Liver (tissue), 9 donors: ENCODE measurements around the gene WNT11. TPM values are rescaled to one million over a fixed set of nuclear protein-coding genes. Genes with fewer than 3 reads are reported as not detected.

Experiments used
- DNase-seq: peaks from one replicate; pipeline ENCODE4 v3.0.0-alpha.2; 2017; ENCODE audit warnings: low spot score
- H3K27ac ChIP-seq, 2 donors: one replicate each; pipeline ENCODE4 v1.7.0; 2013; ENCODE audit warnings: inconsistent platforms in 2 of 2, low read length in 2 of 2, control low read depth in 1 of 2, low read depth in 1 of 2, mild to moderate bottlenecking in 1 of 2
- H3K27me3 ChIP-seq, 4 donors: one replicate each; pipeline versions ENCODE4 v1.6.1 to v1.7.0; 2013; ENCODE audit warnings: low read length in 3 of 4, inconsistent platforms in 1 of 4, mild to moderate bottlenecking in 1 of 4, moderate library complexity in 1 of 4; ENCODE audit not compliant: control insufficient read depth in 4 of 4, insufficient read depth in 4 of 4
- H3K36me3 ChIP-seq, 4 donors: one replicate each; pipeline versions ENCODE4 v1.6.1 to v1.7.0; 2013; ENCODE audit warnings: low read length in 3 of 4, mild to moderate bottlenecking in 3 of 4, low read depth in 1 of 4, moderate library complexity in 1 of 4; ENCODE audit not compliant: control insufficient read depth in 4 of 4, insufficient read depth in 3 of 4
- H3K4me1 ChIP-seq, 4 donors: one replicate each; pipeline versions ENCODE4 v1.6.1 to v1.7.0; 2013; ENCODE audit warnings: low read length in 3 of 4, mild to moderate bottlenecking in 3 of 4, moderate library complexity in 1 of 4; ENCODE audit not compliant: control insufficient read depth in 4 of 4, insufficient read depth in 4 of 4
- H3K4me3 ChIP-seq, 3 donors: one replicate each; pipeline versions ENCODE4 v1.6.1 to v1.7.0; 2013; ENCODE audit warnings: low read length in 3 of 3, control low read depth in 1 of 3, low read depth in 1 of 3, mild to moderate bottlenecking in 1 of 3
- H3K9ac ChIP-seq, 2 donors: one replicate each; pipeline ENCODE4 v1.7.0; 2013; ENCODE audit warnings: low read length in 2 of 2, mild to moderate bottlenecking in 2 of 2, moderate library complexity in 2 of 2, control low read depth in 1 of 2, low read depth in 1 of 2
- H3K9me3 ChIP-seq, 4 donors: one replicate each; pipeline versions ENCODE4 v1.6.1 to v1.7.0; 2013; ENCODE audit warnings: low read length in 3 of 4; ENCODE audit not compliant: control insufficient read depth in 4 of 4
- EGR1 ChIP-seq, 2 donors: IDR thresholded peaks; 2 replicates each; pipeline ENCODE4 v1.6.1; 2016 to 2018; ENCODE audit warnings: antibody characterized with exemption in 2 of 2, low read depth in 2 of 2
- FOXA1 ChIP-seq: IDR thresholded peaks from 2 replicates; pipeline ENCODE4 v1.6.1; 2016; ENCODE audit warnings: antibody characterized with exemption
- GABPA ChIP-seq, 2 donors: IDR thresholded peaks in 1 of 2; conservative IDR thresholded peaks in 1 of 2; 2 replicates each; pipeline ENCODE4 v1.6.1; 2016; ENCODE audit warnings: antibody characterized with exemption in 2 of 2, mild to moderate bottlenecking in 1 of 2, moderate library complexity in 1 of 2
- HNF4A ChIP-seq, 2 donors: conservative IDR thresholded peaks; 2 replicates each; pipeline ENCODE4 v1.6.1; 2016; ENCODE audit warnings: antibody characterized with exemption in 2 of 2, mild to moderate bottlenecking in 2 of 2
- HNF4G ChIP-seq: IDR thresholded peaks from 2 replicates; pipeline ENCODE4 v1.6.1; 2016; ENCODE audit warnings: antibody characterized with exemption
- JUND ChIP-seq, 2 donors: IDR thresholded peaks; 2 replicates each; pipeline ENCODE4 v1.6.1; 2016; ENCODE audit warnings: antibody characterized with exemption in 2 of 2
- NR2F2 ChIP-seq: IDR thresholded peaks from 2 replicates; pipeline ENCODE4 v1.6.1; 2016; ENCODE audit warnings: antibody characterized with exemption
- RAD21 ChIP-seq, 2 donors: IDR thresholded peaks; 2 replicates each; pipeline ENCODE4 v1.6.1; 2016; ENCODE audit warnings: antibody characterized with exemption in 2 of 2, mild to moderate bottlenecking in 2 of 2
- RXRA ChIP-seq, 2 donors: IDR thresholded peaks; 2 replicates each; pipeline ENCODE4 v1.6.1; 2017 to 2018; ENCODE audit warnings: antibody characterized with exemption in 2 of 2, mild to moderate bottlenecking in 1 of 2
- SP1 ChIP-seq: IDR thresholded peaks from 2 replicates; pipeline ENCODE4 v1.6.1; 2018; ENCODE audit warnings: antibody characterized with exemption, mild to moderate bottlenecking
- TAF1 ChIP-seq: conservative IDR thresholded peaks from 2 replicates; pipeline ENCODE4 v1.6.1; 2016; ENCODE audit warnings: antibody characterized with exemption, mild to moderate bottlenecking
- YY1 ChIP-seq: IDR thresholded peaks from 2 replicates; pipeline ENCODE4 v1.6.1; 2016; ENCODE audit warnings: antibody characterized with exemption, mild to moderate bottlenecking
- WGBS: extraction: QIAGEN DNeasy Blood & Tissue Kit; methylation state at CpG from one replicate; pipeline ENCODE4 v1.1.7; 2013; 5-methylcytosine and 5-hydroxymethylcytosine counted together
- polyA plus RNA-seq, 2 donors: library from polyadenylated mRNA; stranded (reverse) in 1 of 2; unstranded in 1 of 2; fragments of 200-250 nt in 1 of 2; fragments of >200 nt in 1 of 2; fragmentation: Nextera tagmentation in 1 of 2; extraction: Ambion mirVana in 1 of 2; gene quantifications; one replicate each; pipeline versions ENCODE4 v1.2.1 to v1.2.3, GENCODE V29; 2013 to 2015
- total RNA-seq, 2 donors: library from RNA; depleted of rRNA; stranded (reverse); fragments of >200 nt; gene quantifications; one replicate each; pipeline ENCODE4 v1.2.3, GENCODE V29; 2014
- TF ChIP-seq, protein P1 (sequence below): IDR thresholded peaks from 2 replicates; pipeline ENCODE4 v1.6.1; 2016; ENCODE audit warnings: antibody characterized with exemption, mild to moderate bottlenecking
- TF ChIP-seq, protein P2 (sequence below): fragments of 150-350 bp; IDR thresholded peaks from 2 replicates; pipeline ENCODE4 v1.5.1; 2017; ENCODE audit warnings: improper control_type of control experiment, low read depth, low read length; ENCODE audit not compliant: missing input control
- TF ChIP-seq, protein P3 (sequence below): IDR thresholded peaks from 2 replicates; pipeline ENCODE4 v1.6.1; 2016; ENCODE audit warnings: antibody characterized with exemption
- TF ChIP-seq, protein P4 (sequence below): IDR thresholded peaks from 2 replicates; pipeline ENCODE4 v1.6.1; 2016; ENCODE audit warnings: antibody characterized with exemption
- donor health status: healthy.
- donor health status: healthy.
- donor health status: healthy.
- donor health status: healthy.
- donor health status: healthy.

WNT11 gene
- total and polyA plus RNA-seq, 4 donors, result 1.1 to 4.8 (median 2.5) TPM

DNA sequence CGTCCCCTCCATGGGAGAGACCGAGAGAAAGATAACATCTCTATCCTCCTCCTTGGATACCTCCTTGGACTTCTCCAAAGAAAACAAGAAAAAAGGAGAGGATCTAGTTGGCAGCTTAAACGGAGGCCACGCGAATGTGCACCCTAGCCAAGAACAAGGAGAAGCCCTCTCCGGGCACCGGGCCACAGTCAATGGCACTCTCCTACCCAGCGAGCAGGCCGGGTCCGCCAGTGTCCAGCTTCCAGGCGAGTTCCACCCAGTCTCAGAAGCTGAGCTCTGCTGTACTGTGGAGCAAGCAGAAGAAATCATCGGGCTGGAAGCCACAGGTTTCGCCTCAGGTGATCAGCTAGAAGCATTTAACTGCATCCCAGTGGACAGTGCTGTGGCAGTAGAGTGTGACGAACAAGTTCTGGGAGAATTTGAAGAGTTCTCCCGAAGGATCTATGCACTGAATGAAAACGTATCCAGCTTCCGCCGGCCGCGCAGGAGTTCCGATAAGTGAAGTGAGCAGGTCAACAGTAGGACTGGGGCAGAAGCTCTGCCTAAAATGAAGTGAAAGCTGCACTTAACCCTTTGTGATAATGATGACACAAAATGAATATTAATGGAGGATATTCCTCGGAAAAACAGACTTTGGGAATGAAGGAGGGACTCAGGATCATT is 65.3 kb downstream of the WNT11 start:
- no peak overlapping the region for H3K4me3 ChIP-seq
- WGBS, result 95% methylated on average over 22 of the region's 22 CpGs
- H3K27me3 ChIP-seq, result no peaks in the 10 kb centered on the region
- H3K36me3 ChIP-seq, result peaks cover 3 to 17% (median 13%) of the 10 kb centered on the region in 4 donors
- H3K4me1 ChIP-seq, result no peaks in the 10 kb centered on the region
- no peak for TF ChIP-seq HNF4A (conservative IDR thresholded peaks at IDR 0.05)
- TF ChIP-seq, protein P1, sequence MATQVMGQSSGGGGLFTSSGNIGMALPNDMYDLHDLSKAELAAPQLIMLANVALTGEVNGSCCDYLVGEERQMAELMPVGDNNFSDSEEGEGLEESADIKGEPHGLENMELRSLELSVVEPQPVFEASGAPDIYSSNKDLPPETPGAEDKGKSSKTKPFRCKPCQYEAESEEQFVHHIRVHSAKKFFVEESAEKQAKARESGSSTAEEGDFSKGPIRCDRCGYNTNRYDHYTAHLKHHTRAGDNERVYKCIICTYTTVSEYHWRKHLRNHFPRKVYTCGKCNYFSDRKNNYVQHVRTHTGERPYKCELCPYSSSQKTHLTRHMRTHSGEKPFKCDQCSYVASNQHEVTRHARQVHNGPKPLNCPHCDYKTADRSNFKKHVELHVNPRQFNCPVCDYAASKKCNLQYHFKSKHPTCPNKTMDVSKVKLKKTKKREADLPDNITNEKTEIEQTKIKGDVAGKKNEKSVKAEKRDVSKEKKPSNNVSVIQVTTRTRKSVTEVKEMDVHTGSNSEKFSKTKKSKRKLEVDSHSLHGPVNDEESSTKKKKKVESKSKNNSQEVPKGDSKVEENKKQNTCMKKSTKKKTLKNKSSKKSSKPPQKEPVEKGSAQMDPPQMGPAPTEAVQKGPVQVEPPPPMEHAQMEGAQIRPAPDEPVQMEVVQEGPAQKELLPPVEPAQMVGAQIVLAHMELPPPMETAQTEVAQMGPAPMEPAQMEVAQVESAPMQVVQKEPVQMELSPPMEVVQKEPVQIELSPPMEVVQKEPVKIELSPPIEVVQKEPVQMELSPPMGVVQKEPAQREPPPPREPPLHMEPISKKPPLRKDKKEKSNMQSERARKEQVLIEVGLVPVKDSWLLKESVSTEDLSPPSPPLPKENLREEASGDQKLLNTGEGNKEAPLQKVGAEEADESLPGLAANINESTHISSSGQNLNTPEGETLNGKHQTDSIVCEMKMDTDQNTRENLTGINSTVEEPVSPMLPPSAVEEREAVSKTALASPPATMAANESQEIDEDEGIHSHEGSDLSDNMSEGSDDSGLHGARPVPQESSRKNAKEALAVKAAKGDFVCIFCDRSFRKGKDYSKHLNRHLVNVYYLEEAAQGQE, result no peak
- TF ChIP-seq SP1, result no peak
- no peak for TF ChIP-seq RXRA (IDR thresholded peaks at IDR 0.05)
- H3K27ac ChIP-seq, result no peak overlapping the region
- H3K9ac ChIP-seq, result no peak overlapping the region
- DNase-seq, result no peak
- no peaks in the 10 kb centered on the region for H3K9me3 ChIP-seq

DNA sequence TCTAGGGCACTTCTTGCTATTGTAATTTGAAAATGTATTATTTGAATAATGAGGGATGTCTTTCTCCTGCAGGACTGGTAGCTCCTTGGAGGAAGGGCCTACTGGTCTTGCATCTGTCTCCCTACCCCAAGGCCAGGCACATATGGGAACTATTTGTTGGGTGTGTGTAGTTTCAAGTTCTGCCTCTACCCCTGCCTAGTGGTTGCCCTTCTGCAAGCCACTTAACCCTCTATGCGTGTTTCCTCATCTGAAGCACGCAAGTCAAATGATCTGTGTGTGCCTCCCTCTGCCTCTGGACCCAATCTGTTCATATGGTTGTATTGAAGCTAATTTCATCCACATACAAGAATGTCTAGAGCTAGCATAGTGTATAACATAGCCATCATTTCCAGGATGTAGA is 67.0 kb downstream of the WNT11 start:
- 93% methylated on average over 2 of the region's 2 CpGs for WGBS
- no peak overlapping the region for H3K9ac ChIP-seq
- no peaks in the 10 kb centered on the region for H3K4me1 ChIP-seq
- no peaks in the 10 kb centered on the region for H3K27me3 ChIP-seq
- H3K27ac ChIP-seq, result no peak overlapping the region
- no peak overlapping the region for H3K4me3 ChIP-seq
- TF ChIP-seq SP1, result no peak
- TF ChIP-seq FOXA1, result no peak
- TF ChIP-seq YY1, result no peak
- no peak for TF ChIP-seq EGR1 (IDR thresholded peaks at IDR 0.05; ENCODE audit: low read depth in 2 of 2)
- TF ChIP-seq, protein P1, result no peak
- TF ChIP-seq, protein P2, sequence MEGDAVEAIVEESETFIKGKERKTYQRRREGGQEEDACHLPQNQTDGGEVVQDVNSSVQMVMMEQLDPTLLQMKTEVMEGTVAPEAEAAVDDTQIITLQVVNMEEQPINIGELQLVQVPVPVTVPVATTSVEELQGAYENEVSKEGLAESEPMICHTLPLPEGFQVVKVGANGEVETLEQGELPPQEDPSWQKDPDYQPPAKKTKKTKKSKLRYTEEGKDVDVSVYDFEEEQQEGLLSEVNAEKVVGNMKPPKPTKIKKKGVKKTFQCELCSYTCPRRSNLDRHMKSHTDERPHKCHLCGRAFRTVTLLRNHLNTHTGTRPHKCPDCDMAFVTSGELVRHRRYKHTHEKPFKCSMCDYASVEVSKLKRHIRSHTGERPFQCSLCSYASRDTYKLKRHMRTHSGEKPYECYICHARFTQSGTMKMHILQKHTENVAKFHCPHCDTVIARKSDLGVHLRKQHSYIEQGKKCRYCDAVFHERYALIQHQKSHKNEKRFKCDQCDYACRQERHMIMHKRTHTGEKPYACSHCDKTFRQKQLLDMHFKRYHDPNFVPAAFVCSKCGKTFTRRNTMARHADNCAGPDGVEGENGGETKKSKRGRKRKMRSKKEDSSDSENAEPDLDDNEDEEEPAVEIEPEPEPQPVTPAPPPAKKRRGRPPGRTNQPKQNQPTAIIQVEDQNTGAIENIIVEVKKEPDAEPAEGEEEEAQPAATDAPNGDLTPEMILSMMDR, result no peak
- no peak for TF ChIP-seq GABPA (IDR thresholded peaks at IDR 0.05 in 1 of 2, conservative IDR thresholded peaks at IDR 0.05 in 1 of 2)
- TF ChIP-seq RXRA (IDR thresholded peaks at IDR 0.05), result no peak
- TF ChIP-seq, protein P3, sequence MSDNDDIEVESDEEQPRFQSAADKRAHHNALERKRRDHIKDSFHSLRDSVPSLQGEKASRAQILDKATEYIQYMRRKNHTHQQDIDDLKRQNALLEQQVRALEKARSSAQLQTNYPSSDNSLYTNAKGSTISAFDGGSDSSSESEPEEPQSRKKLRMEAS, result no peak
- TF ChIP-seq TAF1, result no peak
- TF ChIP-seq JUND (IDR thresholded peaks at IDR 0.05), result no peak
- TF ChIP-seq, protein P4, sequence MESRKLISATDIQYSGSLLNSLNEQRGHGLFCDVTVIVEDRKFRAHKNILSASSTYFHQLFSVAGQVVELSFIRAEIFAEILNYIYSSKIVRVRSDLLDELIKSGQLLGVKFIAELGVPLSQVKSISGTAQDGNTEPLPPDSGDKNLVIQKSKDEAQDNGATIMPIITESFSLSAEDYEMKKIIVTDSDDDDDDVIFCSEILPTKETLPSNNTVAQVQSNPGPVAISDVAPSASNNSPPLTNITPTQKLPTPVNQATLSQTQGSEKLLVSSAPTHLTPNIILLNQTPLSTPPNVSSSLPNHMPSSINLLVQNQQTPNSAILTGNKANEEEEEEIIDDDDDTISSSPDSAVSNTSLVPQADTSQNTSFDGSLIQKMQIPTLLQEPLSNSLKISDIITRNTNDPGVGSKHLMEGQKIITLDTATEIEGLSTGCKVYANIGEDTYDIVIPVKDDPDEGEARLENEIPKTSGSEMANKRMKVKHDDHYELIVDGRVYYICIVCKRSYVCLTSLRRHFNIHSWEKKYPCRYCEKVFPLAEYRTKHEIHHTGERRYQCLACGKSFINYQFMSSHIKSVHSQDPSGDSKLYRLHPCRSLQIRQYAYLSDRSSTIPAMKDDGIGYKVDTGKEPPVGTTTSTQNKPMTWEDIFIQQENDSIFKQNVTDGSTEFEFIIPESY, result no peak
- no peak for TF ChIP-seq HNF4A (conservative IDR thresholded peaks at IDR 0.05)
- no peak for TF ChIP-seq HNF4G
- TF ChIP-seq NR2F2, result no peak
- TF ChIP-seq RAD21 (IDR thresholded peaks at IDR 0.05), result no peak
- H3K9me3 ChIP-seq, result no peaks in the 10 kb centered on the region
- no peak for DNase-seq
- H3K36me3 ChIP-seq, result peaks cover 3 to 20% (median 13%) of the 10 kb centered on the region in 4 donors
